ENCODE results near the gene ABHD5.
A peak's percentile ranks its signal among the peaks of the same experiment; 100 is the strongest.

DNA sequence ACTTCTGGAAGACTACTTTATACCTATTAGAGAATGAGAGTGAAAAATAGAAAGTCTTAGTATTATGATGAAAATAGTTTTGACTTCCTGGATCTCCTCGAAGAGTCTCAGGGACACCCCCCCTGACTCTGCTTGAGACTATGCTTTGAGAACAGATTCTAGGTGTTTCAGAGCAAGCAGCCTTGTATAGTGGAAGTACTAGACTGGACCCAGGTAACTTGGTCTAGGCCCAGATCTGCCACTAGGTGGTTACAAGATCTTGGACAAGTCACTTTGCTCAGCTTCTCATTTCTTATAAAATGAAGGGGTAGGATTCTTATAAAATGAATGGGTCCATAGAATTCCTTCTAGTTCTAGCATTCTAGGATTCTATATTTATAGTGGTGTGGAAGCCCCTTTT lies 9.1 kb downstream of the ABHD5 start:
- TF ChIP-seq NRF1 (IDR thresholded peaks at IDR 0.05; ENCODE audit: low read depth, low read length) (no peak), RAD21 (IDR thresholded peaks at IDR 0.05; ENCODE audit: low read length) (no peak; the same call in 1 of the 2 replicates), CTCF (IDR thresholded peaks at IDR 0.05) (peak; percentile 47), MAX (IDR thresholded peaks at IDR 0.05; ENCODE audit: low read depth) (no peak), EZH2phosphoT487 (IDR thresholded peaks at IDR 0.05; ENCODE audit: borderline replicate concordance, low read depth) (no peak)
